AG09319 (cell line): ENCODE measurements around the gene TRNP1.

Experiments
- DNase-seq: peaks from one replicate; pipeline ENCODE4 v3.0.0-alpha.2; 2010; ENCODE audit warnings: low read depth; ENCODE audit errors: extremely low read depth
- CTCF ChIP-seq: IDR thresholded peaks from 2 replicates; pipeline ENCODE4 v1.5.1; 2011; ENCODE audit warnings: low read depth, mild to moderate bottlenecking, inconsistent platforms, low read length, moderate library complexity

Gene TRNP1

GRCh38 chr1:27021354-27022031 lies 28.0 kb downstream of the TRNP1 start:
- TF ChIP-seq CTCF: no peak
- DNase-seq: no peak

- TF ChIP-seq CTCF: no peak
- DNase-seq: no peak
These were observed 32.2 kb downstream of the TRNP1 start for GRCh38 chr1:27025718-27026117.

GRCh38 chr1:27026621-27027574 lies 33.4 kb downstream of the TRNP1 start:
- DNase-seq: peak; percentile 49
- TF ChIP-seq CTCF: no peak

DNA sequence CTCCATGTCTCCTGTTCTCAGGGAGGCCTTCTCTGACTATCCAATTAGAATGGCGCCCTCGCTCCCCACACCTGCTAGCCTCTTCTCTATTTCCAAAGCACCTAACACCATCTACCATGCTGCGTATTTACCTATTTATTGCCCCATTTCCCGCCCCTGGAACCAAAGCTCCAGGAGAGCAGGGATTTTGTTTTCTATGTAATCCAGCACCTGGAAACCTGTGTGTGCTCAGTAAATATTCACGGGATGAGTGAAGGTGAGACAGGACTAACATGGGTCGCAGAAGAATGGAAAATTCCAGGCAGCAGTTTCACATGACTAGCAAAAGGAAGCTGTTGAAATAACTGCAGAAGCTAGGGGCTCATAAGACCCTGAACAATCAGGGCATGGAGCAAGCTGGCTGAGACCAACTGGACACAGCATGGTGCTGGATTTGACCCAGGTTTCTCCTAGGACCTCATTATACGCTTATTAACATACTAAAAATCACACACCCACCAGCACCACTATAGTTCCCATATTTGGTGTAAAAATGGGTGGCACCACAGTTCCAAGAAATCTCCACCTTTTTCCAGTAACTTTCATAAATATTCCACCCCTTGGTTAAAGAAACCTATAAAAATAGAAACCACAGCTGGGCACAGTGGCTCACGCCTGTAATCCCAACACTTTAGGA lies 34.2 kb downstream of the TRNP1 start:
- TF ChIP-seq CTCF: no peak
- no peak for DNase-seq

- DNase-seq: no peak
- TF ChIP-seq CTCF: no peak
These were observed 36.0 kb downstream of the TRNP1 start for GRCh38 chr1:27029517-27029916.

DNA sequence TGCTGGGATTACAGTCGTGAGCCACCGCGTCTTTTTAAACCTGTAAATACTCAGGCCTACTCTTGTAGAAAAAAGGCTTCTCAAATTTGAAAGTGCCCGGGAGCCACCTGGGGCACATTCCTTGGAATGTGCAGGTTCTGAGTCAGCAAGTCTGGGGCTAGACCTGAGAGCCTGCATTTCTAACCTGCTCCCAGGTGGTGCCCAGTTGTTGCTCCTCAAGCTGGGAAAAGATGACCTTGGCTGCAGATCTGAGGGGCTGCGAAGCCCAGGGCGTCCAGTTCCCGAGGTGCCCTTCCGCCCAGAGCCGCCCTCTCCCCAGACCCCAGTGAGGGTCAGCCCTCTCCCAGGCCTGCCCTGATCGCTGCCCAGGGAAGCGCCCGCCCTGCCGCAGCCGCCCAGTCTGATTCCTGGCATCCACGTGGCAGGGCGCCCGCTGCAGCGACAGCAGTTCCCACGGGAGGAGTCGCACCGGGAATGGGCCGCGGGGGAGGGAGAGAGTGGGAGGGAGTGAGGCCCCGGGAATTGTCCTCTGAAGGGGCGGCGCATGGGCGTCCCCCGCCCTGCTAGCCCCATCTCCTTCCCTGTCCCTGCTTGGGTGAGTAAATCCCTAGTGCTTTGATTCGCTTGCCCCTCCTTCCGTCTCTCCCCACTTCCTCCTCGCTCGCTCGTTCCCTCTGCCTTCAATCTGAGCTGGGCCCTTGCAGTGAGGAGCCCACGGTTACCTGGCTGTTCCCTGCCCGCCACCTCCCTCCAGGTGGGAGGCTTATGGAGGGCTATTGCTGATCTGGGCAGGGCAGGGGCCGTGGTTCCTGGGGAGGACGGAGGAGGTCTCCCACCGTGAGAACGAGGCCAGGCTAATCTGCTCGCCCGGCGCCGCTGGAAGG lies 38.0 kb downstream of the TRNP1 start:
- peak; percentile 39 for DNase-seq
- TF ChIP-seq CTCF: no peak
